DOHH2 (cell line): ENCODE data around the gene PRH1.

Source experiments
- EZH2phosphoT487 ChIP-seq: fragments of 200-600 bp; sonication (generic); IDR thresholded peaks from 2 replicates; pipeline ENCODE4 v1.6.1; 2017; ENCODE audit warnings: borderline replicate concordance, mild to moderate bottlenecking, antibody characterized with exemption, low read length, moderate library complexity, mixed read lengths
- TF ChIP-seq, protein P1 (sequence below): fragments of 200-600 bp; sonication (generic); IDR thresholded peaks from one replicate; pipeline ENCODE4 v1.5.1; 2014; ENCODE audit warnings: antibody characterized with exemption, mild to moderate bottlenecking, low read depth, low read length; ENCODE audit not compliant: poor library complexity, severe bottlenecking

DNA sequence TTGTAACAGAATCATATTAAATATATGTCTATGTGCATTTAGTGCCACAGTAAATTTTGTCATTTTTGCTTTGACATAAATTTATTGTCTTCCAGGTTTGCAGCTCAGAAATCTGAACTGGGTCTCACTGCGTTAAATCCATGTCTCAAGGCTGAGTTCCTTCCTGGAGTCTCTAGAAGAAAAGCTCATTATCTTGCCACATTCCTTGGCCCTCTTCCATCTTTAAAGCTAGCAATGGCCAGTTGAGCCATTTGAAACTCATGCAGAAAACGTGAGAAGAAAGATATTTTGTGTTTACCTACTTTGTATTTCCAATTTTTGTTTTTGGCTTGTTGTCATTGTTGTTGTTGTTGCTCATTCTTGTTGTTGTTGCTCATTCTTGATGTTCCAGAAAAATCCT, 10.7 kb downstream of the PRH1 start:
- TF ChIP-seq, protein P1, sequence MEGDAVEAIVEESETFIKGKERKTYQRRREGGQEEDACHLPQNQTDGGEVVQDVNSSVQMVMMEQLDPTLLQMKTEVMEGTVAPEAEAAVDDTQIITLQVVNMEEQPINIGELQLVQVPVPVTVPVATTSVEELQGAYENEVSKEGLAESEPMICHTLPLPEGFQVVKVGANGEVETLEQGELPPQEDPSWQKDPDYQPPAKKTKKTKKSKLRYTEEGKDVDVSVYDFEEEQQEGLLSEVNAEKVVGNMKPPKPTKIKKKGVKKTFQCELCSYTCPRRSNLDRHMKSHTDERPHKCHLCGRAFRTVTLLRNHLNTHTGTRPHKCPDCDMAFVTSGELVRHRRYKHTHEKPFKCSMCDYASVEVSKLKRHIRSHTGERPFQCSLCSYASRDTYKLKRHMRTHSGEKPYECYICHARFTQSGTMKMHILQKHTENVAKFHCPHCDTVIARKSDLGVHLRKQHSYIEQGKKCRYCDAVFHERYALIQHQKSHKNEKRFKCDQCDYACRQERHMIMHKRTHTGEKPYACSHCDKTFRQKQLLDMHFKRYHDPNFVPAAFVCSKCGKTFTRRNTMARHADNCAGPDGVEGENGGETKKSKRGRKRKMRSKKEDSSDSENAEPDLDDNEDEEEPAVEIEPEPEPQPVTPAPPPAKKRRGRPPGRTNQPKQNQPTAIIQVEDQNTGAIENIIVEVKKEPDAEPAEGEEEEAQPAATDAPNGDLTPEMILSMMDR, result no peak
- TF ChIP-seq EZH2phosphoT487, result no peak
